ENCODE results near the gene NEU3. TPM values are rescaled to one million over a fixed set of nuclear protein-coding genes. Genes with fewer than 3 reads are reported as not detected.
A peak's percentile ranks its signal among the peaks of the same experiment; 100 is the strongest.
"Not testable (repeated sequence)": the region's sequence is repeated elsewhere in the genome, so short reads cannot be mapped to it uniquely, and the experiment has no call there.

Gene NEU3
- total RNA-seq, 1 donor from 2014 or later = 9.7 TPM

DNA sequence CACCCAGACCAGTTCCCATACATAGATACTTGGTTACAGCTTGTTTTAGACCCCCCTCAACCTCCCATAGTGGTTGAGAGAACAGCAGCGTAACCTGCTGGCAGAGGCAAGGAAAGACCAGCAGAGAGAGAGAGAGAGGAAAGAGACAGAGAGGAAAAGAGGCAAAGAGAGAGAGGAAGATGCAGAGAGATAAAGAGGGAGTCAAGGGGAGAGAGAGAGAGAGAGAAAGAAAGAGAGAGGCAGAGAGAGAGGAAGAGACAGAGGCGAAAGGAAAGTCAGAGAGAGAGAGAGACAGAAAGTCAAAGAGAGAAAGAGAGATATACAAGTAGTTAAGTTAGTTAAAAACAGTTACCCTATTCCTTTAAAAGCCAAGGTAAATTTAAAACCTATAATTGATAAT is 52.5 kb downstream of the NEU3 start:
- H3K27ac Mint-ChIP-seq (ENCODE audit: unreplicated experiment) = peak overlapping the region; percentile 85
- H3K4me3 ChIP-seq (ENCODE audit: insufficient read depth, low read depth, low read length) = no peak overlapping the region
- peaks cover 4% of the 10 kb centered on the region for H3K36me3 Mint-ChIP-seq (ENCODE audit: low read depth, unreplicated experiment)
- DNase-seq (ENCODE audit: low read depth) = no peak
- TF ChIP-seq, protein P1, sequence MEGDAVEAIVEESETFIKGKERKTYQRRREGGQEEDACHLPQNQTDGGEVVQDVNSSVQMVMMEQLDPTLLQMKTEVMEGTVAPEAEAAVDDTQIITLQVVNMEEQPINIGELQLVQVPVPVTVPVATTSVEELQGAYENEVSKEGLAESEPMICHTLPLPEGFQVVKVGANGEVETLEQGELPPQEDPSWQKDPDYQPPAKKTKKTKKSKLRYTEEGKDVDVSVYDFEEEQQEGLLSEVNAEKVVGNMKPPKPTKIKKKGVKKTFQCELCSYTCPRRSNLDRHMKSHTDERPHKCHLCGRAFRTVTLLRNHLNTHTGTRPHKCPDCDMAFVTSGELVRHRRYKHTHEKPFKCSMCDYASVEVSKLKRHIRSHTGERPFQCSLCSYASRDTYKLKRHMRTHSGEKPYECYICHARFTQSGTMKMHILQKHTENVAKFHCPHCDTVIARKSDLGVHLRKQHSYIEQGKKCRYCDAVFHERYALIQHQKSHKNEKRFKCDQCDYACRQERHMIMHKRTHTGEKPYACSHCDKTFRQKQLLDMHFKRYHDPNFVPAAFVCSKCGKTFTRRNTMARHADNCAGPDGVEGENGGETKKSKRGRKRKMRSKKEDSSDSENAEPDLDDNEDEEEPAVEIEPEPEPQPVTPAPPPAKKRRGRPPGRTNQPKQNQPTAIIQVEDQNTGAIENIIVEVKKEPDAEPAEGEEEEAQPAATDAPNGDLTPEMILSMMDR (IDR thresholded peaks at IDR 0.05; ENCODE audit: insufficient read depth, low read depth, low read length) = no peak
- no peak for TF ChIP-seq EZH2 (IDR thresholded peaks at IDR 0.05; ENCODE audit: insufficient read depth, low read length)
- no peaks in the 10 kb centered on the region for H3K79me2 ChIP-seq (ENCODE audit: insufficient read depth, low read length)
- no peak overlapping the region for H2AFZ ChIP-seq (ENCODE audit: low read depth, low read length)
- H3K9me3 ChIP-seq (ENCODE audit: insufficient read depth, low read depth, low read length) = no peaks in the 10 kb centered on the region
- no peaks in the 10 kb centered on the region for H3K27me3 Mint-ChIP-seq (ENCODE audit: low read depth, unreplicated experiment)
- H3K27me3 ChIP-seq (ENCODE audit: insufficient read depth, low read length) = no peaks in the 10 kb centered on the region
- peaks cover 20% of the 10 kb centered on the region for H3K4me1 Mint-ChIP-seq (ENCODE audit: low read depth, unreplicated experiment)
- H3K4me2 ChIP-seq (ENCODE audit: low read length) = no peak overlapping the region
- no peaks in the 10 kb centered on the region for H3K4me1 ChIP-seq (ENCODE audit: insufficient read depth, low read length)
- no peaks in the 10 kb centered on the region for H3K36me3 ChIP-seq (ENCODE audit: insufficient read depth, low read length)
- no peak overlapping the region for H3K9ac ChIP-seq (ENCODE audit: low read length)
- H3K4me3 Mint-ChIP-seq (ENCODE audit: unreplicated experiment) = peak overlapping the region; percentile 79
- H4K20me1 ChIP-seq (ENCODE audit: insufficient read depth, low read length) = no peaks in the 10 kb centered on the region
- peaks cover 4% of the 10 kb centered on the region for H3K9me3 Mint-ChIP-seq (ENCODE audit: unreplicated experiment)
- no peak for FAIRE-seq
- no peak overlapping the region for H3K27ac ChIP-seq (ENCODE audit: low read depth, low read length)

DNA sequence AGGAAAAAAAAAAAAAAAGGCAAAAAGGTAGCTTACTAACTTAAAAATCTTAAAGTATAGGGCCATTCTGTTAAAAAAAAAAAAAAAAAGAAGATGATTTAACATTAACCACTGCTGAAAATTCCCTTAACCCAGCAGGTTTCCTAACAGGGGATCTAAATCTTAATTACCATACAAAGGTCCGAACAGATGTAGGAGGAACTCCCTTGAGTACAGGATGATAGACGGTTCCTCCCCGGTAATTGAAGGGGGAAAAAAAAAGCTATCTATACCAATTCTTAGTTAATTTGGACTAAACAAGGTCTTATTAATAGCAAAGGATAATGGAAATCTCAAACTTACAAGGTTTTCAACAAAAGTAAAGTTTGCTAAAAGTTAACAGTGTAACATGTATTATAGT is 53.1 kb downstream of the NEU3 start:
- not testable (repeated sequence) for H3K27ac Mint-ChIP-seq (ENCODE audit: unreplicated experiment); H3K79me2 ChIP-seq (ENCODE audit: insufficient read depth, low read length); H3K27ac ChIP-seq (ENCODE audit: low read depth, low read length); H3K9me3 ChIP-seq (ENCODE audit: insufficient read depth, low read depth, low read length); H3K27me3 ChIP-seq (ENCODE audit: insufficient read depth, low read length); H3K9ac ChIP-seq (ENCODE audit: low read length); H3K36me3 ChIP-seq (ENCODE audit: insufficient read depth, low read length); H3K27me3 Mint-ChIP-seq (ENCODE audit: low read depth, unreplicated experiment); H3K4me2 ChIP-seq (ENCODE audit: low read length); H3K36me3 Mint-ChIP-seq (ENCODE audit: low read depth, unreplicated experiment); H3K4me1 ChIP-seq (ENCODE audit: insufficient read depth, low read length); H2AFZ ChIP-seq (ENCODE audit: low read depth, low read length); H4K20me1 ChIP-seq (ENCODE audit: insufficient read depth, low read length); H3K9me3 Mint-ChIP-seq (ENCODE audit: unreplicated experiment); FAIRE-seq; DNase-seq (ENCODE audit: low read depth); H3K4me3 ChIP-seq (ENCODE audit: insufficient read depth, low read depth, low read length)
- Mint-ChIP-seq H3K4me3 (ENCODE audit: unreplicated experiment) (peak overlapping the region; percentile 79), H3K4me1 (ENCODE audit: low read depth, unreplicated experiment) (peaks cover 25% of the 10 kb centered on the region)

DNA sequence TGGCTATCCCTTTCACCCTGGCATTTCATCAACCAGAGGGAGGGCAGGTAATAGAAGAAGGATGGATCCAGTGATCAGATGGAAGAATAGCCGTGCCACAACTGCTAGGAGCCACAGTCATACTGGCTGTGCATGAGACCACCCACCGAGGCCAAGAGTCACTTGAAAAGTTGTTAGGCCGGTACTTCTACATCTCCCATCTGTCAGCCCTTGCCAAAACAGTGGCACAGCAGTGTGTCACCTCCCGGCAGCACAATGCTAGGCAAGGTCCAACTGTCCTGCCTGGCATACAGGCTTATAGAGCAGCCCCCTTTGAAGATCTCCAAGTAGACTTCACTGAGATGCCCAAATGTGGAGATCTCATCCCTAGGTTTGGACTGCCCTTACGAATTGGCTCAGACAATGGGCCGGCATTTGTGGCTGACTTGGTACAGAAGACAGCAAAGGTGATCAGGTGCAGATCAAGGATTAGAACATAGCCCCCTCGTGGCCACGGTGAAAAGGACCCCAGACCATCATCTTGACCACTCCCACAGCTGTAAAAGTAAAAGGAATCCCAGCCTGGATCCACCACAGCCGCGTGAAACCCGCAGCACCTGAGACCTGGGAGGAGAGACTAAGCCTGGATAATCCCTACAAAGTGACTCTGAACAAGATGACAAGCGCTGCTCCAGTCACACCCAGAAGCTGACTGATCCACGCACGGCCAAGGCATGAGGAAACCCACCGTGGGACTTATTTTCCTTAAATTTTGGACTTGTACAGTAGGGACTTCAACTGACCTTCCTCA is 55.8 kb downstream of the NEU3 start:
- not testable (repeated sequence) for H3K27me3 Mint-ChIP-seq (ENCODE audit: low read depth, unreplicated experiment)

DNA sequence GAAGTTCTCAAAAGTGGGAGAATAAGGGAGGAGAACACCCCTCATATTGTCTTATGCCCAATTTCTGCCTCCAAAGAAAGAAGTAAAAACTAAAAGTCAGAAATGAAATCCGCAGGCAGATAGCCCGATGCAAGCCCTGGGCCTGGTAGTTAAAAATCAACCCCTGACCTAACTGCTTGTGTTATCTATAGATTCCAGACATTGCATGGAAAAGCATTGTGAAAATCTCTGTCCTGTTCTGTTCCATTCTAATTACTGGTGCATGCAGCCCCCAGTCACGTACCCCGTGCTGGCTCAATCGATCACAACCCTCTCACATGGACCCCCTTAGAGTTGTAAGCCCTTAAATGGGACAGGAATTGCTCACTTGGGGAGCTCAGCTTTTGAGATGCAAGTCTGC is 57.9 kb downstream of the NEU3 start:
- H3K4me1 Mint-ChIP-seq (ENCODE audit: low read depth, unreplicated experiment) = peaks cover 26% of the 10 kb centered on the region

More for the DNA sequence above, 55.8 kb downstream of the NEU3 start:
- not testable (repeated sequence) for FAIRE-seq; H3K4me3 ChIP-seq (ENCODE audit: insufficient read depth, low read depth, low read length); H3K4me1 ChIP-seq (ENCODE audit: insufficient read depth, low read length); H3K36me3 ChIP-seq (ENCODE audit: insufficient read depth, low read length); H3K27ac ChIP-seq (ENCODE audit: low read depth, low read length); H3K79me2 ChIP-seq (ENCODE audit: insufficient read depth, low read length); H3K36me3 Mint-ChIP-seq (ENCODE audit: low read depth, unreplicated experiment); H3K9me3 Mint-ChIP-seq (ENCODE audit: unreplicated experiment); H3K9me3 ChIP-seq (ENCODE audit: insufficient read depth, low read depth, low read length); DNase-seq (ENCODE audit: low read depth); H3K27ac Mint-ChIP-seq (ENCODE audit: unreplicated experiment); H3K27me3 ChIP-seq (ENCODE audit: insufficient read depth, low read length); H4K20me1 ChIP-seq (ENCODE audit: insufficient read depth, low read length); H3K4me2 ChIP-seq (ENCODE audit: low read length); H3K9ac ChIP-seq (ENCODE audit: low read length); H2AFZ ChIP-seq (ENCODE audit: low read depth, low read length)
- Mint-ChIP-seq H3K4me1 (ENCODE audit: low read depth, unreplicated experiment) (peaks cover 34% of the 10 kb centered on the region), H3K4me3 (ENCODE audit: unreplicated experiment) (peak overlapping the region; percentile 21)

More for the DNA sequence above, 57.9 kb downstream of the NEU3 start:
- not testable (repeated sequence) for FAIRE-seq; H3K9me3 ChIP-seq (ENCODE audit: insufficient read depth, low read depth, low read length); H3K27ac ChIP-seq (ENCODE audit: low read depth, low read length); DNase-seq (ENCODE audit: low read depth); H3K36me3 ChIP-seq (ENCODE audit: insufficient read depth, low read length); H3K27me3 ChIP-seq (ENCODE audit: insufficient read depth, low read length); H3K4me3 ChIP-seq (ENCODE audit: insufficient read depth, low read depth, low read length); H3K27ac Mint-ChIP-seq (ENCODE audit: unreplicated experiment); H3K27me3 Mint-ChIP-seq (ENCODE audit: low read depth, unreplicated experiment); H3K36me3 Mint-ChIP-seq (ENCODE audit: low read depth, unreplicated experiment); H3K9me3 Mint-ChIP-seq (ENCODE audit: unreplicated experiment); H3K4me1 ChIP-seq (ENCODE audit: insufficient read depth, low read length); H2AFZ ChIP-seq (ENCODE audit: low read depth, low read length); H3K79me2 ChIP-seq (ENCODE audit: insufficient read depth, low read length); H3K9ac ChIP-seq (ENCODE audit: low read length); H3K4me2 ChIP-seq (ENCODE audit: low read length); H4K20me1 ChIP-seq (ENCODE audit: insufficient read depth, low read length)
- peak overlapping the region; percentile 45 for H3K4me3 Mint-ChIP-seq (ENCODE audit: unreplicated experiment)

Data from astrocyte (in vitro differentiated cells and primary cell).